HG03095 (cell line): ENCODE measurements around the gene INAFM2.

ENCODE experiments used
- ATAC-seq: cut with Tn5 transposase; IDR thresholded peaks from one replicate; pipeline ENCODE4 v1.9.1; 2021; ENCODE audit warnings: moderate library complexity; ENCODE audit not compliant: unreplicated experiment

INAFM2 gene

GRCh38 chr15:40327457-40327856 lies 4.0 kb downstream of the INAFM2 start:
- ATAC-seq: no peak

- no peak for ATAC-seq
Measured at GRCh38 chr15:40328176-40328575, 4.7 kb downstream of the INAFM2 start.

GRCh38 chr15:40328751-40329150 lies 5.3 kb downstream of the INAFM2 start:
- ATAC-seq: no peak

GRCh38 chr15:40329804-40330203 lies 6.3 kb downstream of the INAFM2 start:
- ATAC-seq: no peak

GRCh38 chr15:40330368-40330836 lies 6.9 kb downstream of the INAFM2 start:
- ATAC-seq: no peak

- no peak for ATAC-seq
Measured at GRCh38 chr15:40331026-40331425, 7.5 kb downstream of the INAFM2 start.

GRCh38 chr15:40331637-40332036 lies 8.1 kb downstream of the INAFM2 start:
- ATAC-seq: no peak

- ATAC-seq: no peak
Measured at GRCh38 chr15:40332113-40332781, 8.8 kb downstream of the INAFM2 start.

- ATAC-seq: no peak
Measured at GRCh38 chr15:40333922-40334492, 10.5 kb downstream of the INAFM2 start.

GRCh38 chr15:40334541-40334940 lies 11.0 kb downstream of the INAFM2 start:
- no peak for ATAC-seq

GRCh38 chr15:40334941-40335795 lies 11.7 kb downstream of the INAFM2 start:
- ATAC-seq: no peak

- ATAC-seq: no peak
Measured at GRCh38 chr15:40335938-40336743, 12.6 kb downstream of the INAFM2 start.

GRCh38 chr15:40336744-40337122 lies 13.2 kb downstream of the INAFM2 start:
- ATAC-seq: no peak

GRCh38 chr15:40337597-40337996 lies 14.1 kb downstream of the INAFM2 start:
- ATAC-seq: no peak

GRCh38 chr15:40338041-40338657 lies 14.7 kb downstream of the INAFM2 start:
- ATAC-seq: no peak

- ATAC-seq: no peak
Measured at GRCh38 chr15:40338921-40339620, 15.6 kb downstream of the INAFM2 start.

GRCh38 chr15:40339621-40339945 lies 16.1 kb downstream of the INAFM2 start:
- ATAC-seq: no peak

GRCh38 chr15:40340038-40340739 lies 16.7 kb downstream of the INAFM2 start:
- no peak for ATAC-seq

GRCh38 chr15:40340740-40341400 lies 17.4 kb downstream of the INAFM2 start, which contains the start of gene CCDC9B:
TSS of gene CCDC9B (minus strand) at chr15:40340939. CDS start at chr15:40340819, 120 bp downstream.
- no peak for ATAC-seq
